GM10248 (cell line): Measurements from ENCODE around the gene TMEM33.

ENCODE experiments used
- CTCF ChIA-PET: fragments of 300-600 bp; sonication (Branson Sonifier 250); formaldehyde crosslinking; extraction: SDS; loops from one replicate; lab custom pipeline; 2021; ENCODE audit warnings: antibody characterized with exemption; lab: Yijun Ruan, JAX
- POLR2A ChIA-PET: fragments of 350-650 bp; sonication (Branson Sonifier 250); formaldehyde crosslinking; extraction: SDS; loops from one replicate; lab custom pipeline; 2020; ENCODE audit warnings: antibody characterized with exemption; lab: Yijun Ruan, JAX
- DNase-seq: peaks from one replicate; pipeline ENCODE4 v3.0.0; 2012; ENCODE audit errors: extremely low spot score
- CTCF ChIP-seq: IDR thresholded peaks from 2 replicates; pipeline ENCODE4 v1.5.1; 2012; ENCODE audit warnings: mild to moderate bottlenecking, low read depth; ENCODE audit errors: extremely low read depth, missing control alignments, control extremely low read depth

The TMEM33 gene

GRCh38 chr4:41934901-41935651, at the start of gene TMEM33:
Gene TMEM33, plus strand, starts transcription at chr4:41935429. Its CDS starts 56 bp downstream, at chr4:41935485.
- CTCF ChIA-PET, result interaction anchor here (0.6 to 1.6 kb wide), 3 partner anchors 16 to 645 kb away, joined by 3 to 4 read pairs (median 4); no protein-coding TSS in a partner anchor
- DNase-seq, result peak; percentile 89
- POLR2A ChIA-PET, result no interaction called here
- TF ChIP-seq CTCF, result no peak

- ChIA-PET CTCF (interaction anchor here (0.9 to 7.7 kb wide), 6 partner anchors 11 to 625 kb away, joined by 3 to 59 read pairs (median 9); no protein-coding TSS in a partner anchor), POLR2A (no interaction called here)
- TF ChIP-seq CTCF, result no peak
- DNase-seq, result no peak
Measured at GRCh38 chr4:41885456-41885855, 49.8 kb upstream of the TMEM33 start.

- TF ChIP-seq CTCF, result no peak
Measured at GRCh38 chr4:41887277-41887676, 48.0 kb upstream of the TMEM33 start.

GRCh38 chr4:41887821-41888686, 47.2 kb upstream of the TMEM33 start:
- peak; percentile 82 for TF ChIP-seq CTCF
- no peak for DNase-seq
- POLR2A ChIA-PET, result no interaction called here
- CTCF ChIA-PET, result interaction anchor here (0.9 to 7.7 kb wide), 18 partner anchors 8 to 623 kb away, joined by 3 to 59 read pairs (median 5); no protein-coding TSS in a partner anchor

More at GRCh38 chr4:41887277-41887676, 48.0 kb upstream of the TMEM33 start:
- POLR2A ChIA-PET, result no interaction called here
- CTCF ChIA-PET, result interaction anchor here (0.9 to 7.7 kb wide), 12 partner anchors 8 to 606 kb away, joined by 3 to 59 read pairs (median 6); no protein-coding TSS in a partner anchor
- DNase-seq, result no peak

GRCh38 chr4:41888687-41889074, 46.5 kb upstream of the TMEM33 start:
- no peak for TF ChIP-seq CTCF
- POLR2A ChIA-PET, result no interaction called here
- DNase-seq, result no peak
- CTCF ChIA-PET, result interaction anchor here (0.9 to 7.7 kb wide), 15 partner anchors 9 to 624 kb away, joined by 3 to 59 read pairs (median 5); no protein-coding TSS in a partner anchor

GRCh38 chr4:41889317-41889716, 45.9 kb upstream of the TMEM33 start:
- ChIA-PET CTCF (interaction anchor here (1.5 to 7.7 kb wide), 4 partner anchors 10 to 612 kb away, joined by 3 to 59 read pairs (median 9); no protein-coding TSS in a partner anchor), POLR2A (no interaction called here)
- TF ChIP-seq CTCF, result no peak
- DNase-seq, result no peak
